Parathyroid adenoma (tissue), 2 donors: Measurements from ENCODE around the gene VASN.

Experiments used
- H2AFZ ChIP-seq: fragments of 300-600 bp; sonication (generic); one replicate; pipeline ENCODE4 v1.7.0; 2017; ENCODE audit warnings: antibody characterized with exemption, mild to moderate bottlenecking
- H3K27ac ChIP-seq: fragments of 300-600 bp; sonication (generic); one replicate; pipeline ENCODE4 v1.7.0; 2017
- H3K27me3 ChIP-seq: fragments of 300-600 bp; sonication (generic); one replicate; pipeline ENCODE4 v1.7.0; 2017; ENCODE audit warnings: low read length; ENCODE audit not compliant: control insufficient read depth, insufficient read depth
- H3K36me3 ChIP-seq: fragments of 300-600 bp; sonication (generic); one replicate; pipeline ENCODE4 v1.7.0; 2017; ENCODE audit warnings: low read length; ENCODE audit not compliant: control insufficient read depth, insufficient read depth
- H3K4me1 ChIP-seq: fragments of 300-600 bp; sonication (generic); one replicate; pipeline ENCODE4 v1.7.0; 2017; ENCODE audit warnings: control low read depth
- H3K4me2 ChIP-seq: fragments of 300-600 bp; sonication (generic); one replicate; pipeline ENCODE4 v1.7.0; 2017; ENCODE audit warnings: low read length
- H3K4me3 ChIP-seq: fragments of 300-600 bp; sonication (generic); one replicate; pipeline ENCODE4 v1.7.0; 2017; ENCODE audit warnings: low read depth, low read length
- H3K79me2 ChIP-seq: fragments of 300-600 bp; sonication (generic); one replicate; pipeline ENCODE4 v1.7.0; 2017; ENCODE audit warnings: control low read depth
- H3K9ac ChIP-seq: fragments of 300-600 bp; sonication (generic); one replicate; pipeline ENCODE4 v1.7.0; 2017; ENCODE audit warnings: mild to moderate bottlenecking
- H3K9me3 ChIP-seq: fragments of 300-600 bp; sonication (generic); one replicate; pipeline ENCODE4 v1.7.0; 2017; ENCODE audit warnings: low read length; ENCODE audit not compliant: control insufficient read depth
- CTCF ChIP-seq: fragments of 300-600 bp; sonication (generic); IDR thresholded peaks from one replicate; pipeline ENCODE4 v1.7.0; 2017; ENCODE audit warnings: antibody characterized with exemption, mild to moderate bottlenecking
- donor health status: primary hyperparathyroidism.

Gene VASN

GRCh38 chr16:4338125-4338582 is 33.5 kb upstream of the VASN start:
- no peak overlapping the region for H3K27ac ChIP-seq
- no peak overlapping the region for H3K4me2 ChIP-seq
- no peak overlapping the region for H3K4me3 ChIP-seq
- no peak overlapping the region for H3K9ac ChIP-seq
- TF ChIP-seq CTCF = no peak
- no peaks in the 10 kb centered on the region for H3K27me3 ChIP-seq
- H3K4me1 ChIP-seq = no peaks in the 10 kb centered on the region
- peaks cover 16% of the 10 kb centered on the region for H3K79me2 ChIP-seq
- no peaks in the 10 kb centered on the region for H3K36me3 ChIP-seq
- H3K9me3 ChIP-seq = no peaks in the 10 kb centered on the region
- H2AFZ ChIP-seq = no peak overlapping the region

GRCh38 chr16:4338712-4339299 is 32.8 kb upstream of the VASN start:
- peaks cover 22% of the 10 kb centered on the region for H3K79me2 ChIP-seq
- H3K9me3 ChIP-seq = no peaks in the 10 kb centered on the region
- no peak for TF ChIP-seq CTCF
- H3K36me3 ChIP-seq = no peaks in the 10 kb centered on the region
- H3K4me3 ChIP-seq = no peak overlapping the region
- H3K27me3 ChIP-seq = no peaks in the 10 kb centered on the region
- no peak overlapping the region for H3K27ac ChIP-seq
- no peak overlapping the region for H3K4me2 ChIP-seq
- H3K9ac ChIP-seq = no peak overlapping the region
- no peak overlapping the region for H2AFZ ChIP-seq
- H3K4me1 ChIP-seq = no peaks in the 10 kb centered on the region

- Histone ChIP-seq H3K27ac (no peak overlapping the region), H3K4me2 (no peak overlapping the region), H3K4me3 (no peak overlapping the region), H3K27me3 (no peaks in the 10 kb centered on the region), H2AFZ (no peak overlapping the region), H3K4me1 (no peaks in the 10 kb centered on the region), H3K36me3 (no peaks in the 10 kb centered on the region), H3K79me2 (peaks cover 24% of the 10 kb centered on the region), H3K9ac (no peak overlapping the region), H3K9me3 (no peaks in the 10 kb centered on the region)
- TF ChIP-seq CTCF = no peak
Observed at GRCh38 chr16:4339455-4339854, 32.2 kb upstream of the VASN start.

GRCh38 chr16:4339909-4340308 is 31.7 kb upstream of the VASN start:
- no peaks in the 10 kb centered on the region for H3K9me3 ChIP-seq
- H3K9ac ChIP-seq = no peak overlapping the region
- H2AFZ ChIP-seq = no peak overlapping the region
- peaks cover 24% of the 10 kb centered on the region for H3K79me2 ChIP-seq
- no peak overlapping the region for H3K27ac ChIP-seq
- no peaks in the 10 kb centered on the region for H3K36me3 ChIP-seq
- H3K4me2 ChIP-seq = no peak overlapping the region
- H3K27me3 ChIP-seq = no peaks in the 10 kb centered on the region
- no peak for TF ChIP-seq CTCF
- H3K4me3 ChIP-seq = no peak overlapping the region
- no peaks in the 10 kb centered on the region for H3K4me1 ChIP-seq

GRCh38 chr16:4340443-4340842 is 31.2 kb upstream of the VASN start:
- Histone ChIP-seq H2AFZ (no peak overlapping the region), H3K79me2 (peaks cover 24% of the 10 kb centered on the region), H3K4me1 (no peaks in the 10 kb centered on the region), H3K36me3 (no peaks in the 10 kb centered on the region), H3K9me3 (no peaks in the 10 kb centered on the region), H3K4me3 (no peak overlapping the region), H3K4me2 (no peak overlapping the region), H3K27ac (no peak overlapping the region), H3K9ac (no peak overlapping the region), H3K27me3 (no peaks in the 10 kb centered on the region)
- no peak for TF ChIP-seq CTCF
